Activated CD4-positive, alpha-beta T cell treated with anti-CD3 and anti-CD28 coated beads, Interleukin-2, amount 50 U/mL, for 1 hour (primary cell): ENCODE data around the gene TBC1D23.
"Not testable (repeated sequence)": the region's sequence is repeated elsewhere in the genome, so short reads cannot be mapped to it uniquely, and the experiment has no call there.

Experiments
- DNase-seq: peaks from one replicate; pipeline ENCODE4 v3.0.0-alpha.2; 2020

The TBC1D23 gene

GRCh38 chr3:100257586-100257985, 3.2 kb upstream of the TBC1D23 start:
- no peak for DNase-seq

- no peak for DNase-seq
Observed at GRCh38 chr3:100260081-100260684, 609 bp upstream of the TBC1D23 start.

- no peak for DNase-seq
Observed at GRCh38 chr3:100261485-100261903, 702 bp downstream of the TBC1D23 start.

- not testable (repeated sequence) for DNase-seq
Observed at GRCh38 chr3:100262925-100263324, 2.1 kb downstream of the TBC1D23 start.

GRCh38 chr3:100263583-100263982, 2.8 kb downstream of the TBC1D23 start:
- no peak for DNase-seq

GRCh38 chr3:100264242-100264641, 3.5 kb downstream of the TBC1D23 start:
- no peak for DNase-seq

- no peak for DNase-seq
Observed at GRCh38 chr3:100265016-100265415, 4.2 kb downstream of the TBC1D23 start.

GRCh38 chr3:100266531-100266930, 5.7 kb downstream of the TBC1D23 start:
- no peak for DNase-seq

GRCh38 chr3:100268156-100268555, 7.4 kb downstream of the TBC1D23 start:
- no peak for DNase-seq

- no peak for DNase-seq
Observed at GRCh38 chr3:100269001-100269400, 8.2 kb downstream of the TBC1D23 start.

- DNase-seq: no peak
Observed at GRCh38 chr3:100269410-100270214, 8.8 kb downstream of the TBC1D23 start.

- DNase-seq: no peak
Observed at GRCh38 chr3:100270215-100270583, 9.4 kb downstream of the TBC1D23 start.

GRCh38 chr3:100271522-100271921, 10.7 kb downstream of the TBC1D23 start:
- DNase-seq: no peak

- not testable (repeated sequence) for DNase-seq
Observed at GRCh38 chr3:100272797-100273611, 12.2 kb downstream of the TBC1D23 start.

GRCh38 chr3:100274361-100274760, 13.6 kb downstream of the TBC1D23 start:
- no peak for DNase-seq

- DNase-seq: no peak
Observed at GRCh38 chr3:100277255-100277800, 16.5 kb downstream of the TBC1D23 start.

GRCh38 chr3:100278910-100279309, 18.1 kb downstream of the TBC1D23 start:
- DNase-seq: no peak

- DNase-seq: no peak
Observed at GRCh38 chr3:100288288-100288894, 27.6 kb downstream of the TBC1D23 start.

GRCh38 chr3:100289339-100289738, 28.5 kb downstream of the TBC1D23 start:
- no peak for DNase-seq

- no peak for DNase-seq
Observed at GRCh38 chr3:100295089-100295488, 34.3 kb downstream of the TBC1D23 start.

GRCh38 chr3:100297784-100298183, 37.0 kb downstream of the TBC1D23 start:
- DNase-seq: no peak

GRCh38 chr3:100299016-100299415, 38.2 kb downstream of the TBC1D23 start:
- DNase-seq: no peak

GRCh38 chr3:100306695-100307094, 45.9 kb downstream of the TBC1D23 start:
- DNase-seq: no peak
